Measurements from ENCODE around the gene CHMP1B.

The CHMP1B gene

DNA sequence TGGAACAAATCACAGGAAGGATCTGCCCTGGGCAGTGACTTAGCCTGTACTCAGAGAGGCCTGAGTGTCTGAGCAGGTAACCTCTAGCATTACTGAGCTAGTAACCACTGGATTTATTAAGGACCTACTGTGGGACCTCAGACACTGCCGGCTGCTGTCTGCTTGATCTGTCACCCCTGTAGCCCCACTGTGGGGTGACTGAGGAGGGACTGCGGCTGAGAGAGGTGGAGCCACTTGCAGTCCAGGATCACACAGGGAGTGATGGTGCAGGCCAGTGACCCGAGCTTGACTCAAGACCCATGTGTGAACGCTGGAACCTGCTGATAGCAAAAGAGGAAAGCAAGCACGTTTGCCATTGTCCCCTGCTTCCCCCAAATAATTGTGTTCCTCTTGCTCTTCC is 15.6 kb downstream of the CHMP1B start:
- Histone ChIP-seq H3K27ac (replicated peaks) (no peak overlapping the region), H3K4me3 (replicated peaks; ENCODE audit: insufficient read depth, low read length) (no peak overlapping the region), H3K27me3 (ENCODE audit: insufficient read depth, poor library complexity, severe bottlenecking) (peaks cover 7% of the 10 kb centered on the region)
- no peak for DNase-seq (ENCODE audit: low read depth in 1 of 2, low spot score in 1 of 2)
- TF ChIP-seq POLR2AphosphoS5 (IDR thresholded peaks at IDR 0.05; ENCODE audit: low read depth) (no peak), SPI1 (IDR thresholded peaks at IDR 0.05; ENCODE audit: borderline replicate concordance, low read depth) (no peak), GABPA (IDR thresholded peaks at IDR 0.05; ENCODE audit: low read depth) (no peak)

DNA sequence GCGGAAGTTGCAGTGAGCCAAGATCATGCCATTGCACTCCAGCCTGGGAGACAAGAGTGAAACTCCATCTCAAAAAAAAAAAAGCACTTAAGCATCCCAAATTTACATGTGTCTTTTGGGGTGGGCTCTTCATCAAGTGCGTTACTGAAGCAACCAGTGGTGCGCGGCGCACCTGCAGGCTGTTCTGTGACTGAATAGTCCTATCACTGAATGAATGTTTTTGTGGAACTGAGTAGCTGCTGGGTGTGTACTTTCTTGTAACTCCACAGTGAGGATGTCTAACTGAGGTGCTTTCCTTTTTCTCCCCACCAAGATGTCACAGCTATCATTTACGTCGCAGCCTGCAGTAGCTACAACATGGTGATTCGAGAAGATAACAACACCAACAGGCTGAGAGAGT is 17.0 kb downstream of the CHMP1B start:
- Histone ChIP-seq H3K4me3 (replicated peaks; ENCODE audit: insufficient read depth, low read length) (no peak overlapping the region), H3K27me3 (ENCODE audit: insufficient read depth, poor library complexity, severe bottlenecking) (peaks cover 12% of the 10 kb centered on the region), H3K27ac (replicated peaks) (no peak overlapping the region)
- TF ChIP-seq, protein P1, sequence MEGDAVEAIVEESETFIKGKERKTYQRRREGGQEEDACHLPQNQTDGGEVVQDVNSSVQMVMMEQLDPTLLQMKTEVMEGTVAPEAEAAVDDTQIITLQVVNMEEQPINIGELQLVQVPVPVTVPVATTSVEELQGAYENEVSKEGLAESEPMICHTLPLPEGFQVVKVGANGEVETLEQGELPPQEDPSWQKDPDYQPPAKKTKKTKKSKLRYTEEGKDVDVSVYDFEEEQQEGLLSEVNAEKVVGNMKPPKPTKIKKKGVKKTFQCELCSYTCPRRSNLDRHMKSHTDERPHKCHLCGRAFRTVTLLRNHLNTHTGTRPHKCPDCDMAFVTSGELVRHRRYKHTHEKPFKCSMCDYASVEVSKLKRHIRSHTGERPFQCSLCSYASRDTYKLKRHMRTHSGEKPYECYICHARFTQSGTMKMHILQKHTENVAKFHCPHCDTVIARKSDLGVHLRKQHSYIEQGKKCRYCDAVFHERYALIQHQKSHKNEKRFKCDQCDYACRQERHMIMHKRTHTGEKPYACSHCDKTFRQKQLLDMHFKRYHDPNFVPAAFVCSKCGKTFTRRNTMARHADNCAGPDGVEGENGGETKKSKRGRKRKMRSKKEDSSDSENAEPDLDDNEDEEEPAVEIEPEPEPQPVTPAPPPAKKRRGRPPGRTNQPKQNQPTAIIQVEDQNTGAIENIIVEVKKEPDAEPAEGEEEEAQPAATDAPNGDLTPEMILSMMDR (IDR thresholded peaks at IDR 0.05; ENCODE audit: insufficient read depth, low read length), result no peak
- no peak for TF ChIP-seq REST (IDR thresholded peaks at IDR 0.05; ENCODE audit: insufficient replicate concordance, low read depth)
- no peak for TF ChIP-seq POLR2AphosphoS5 (IDR thresholded peaks at IDR 0.05; ENCODE audit: low read depth)
- no peak for TF ChIP-seq SPI1 (IDR thresholded peaks at IDR 0.05; ENCODE audit: borderline replicate concordance, low read depth)
- TF ChIP-seq GABPA (IDR thresholded peaks at IDR 0.05; ENCODE audit: low read depth), result no peak
- DNase-seq (ENCODE audit: low read depth in 1 of 2, low spot score in 1 of 2), result no peak

GRCh38 chr18:11871501-11871900 is 20.3 kb downstream of the CHMP1B start:
- Histone ChIP-seq H3K4me3 (replicated peaks; ENCODE audit: insufficient read depth, low read length) (no peak overlapping the region), H3K27ac (replicated peaks) (no peak overlapping the region), H3K27me3 (ENCODE audit: insufficient read depth, poor library complexity, severe bottlenecking) (peaks cover 12% of the 10 kb centered on the region)
- TF ChIP-seq POLR2AphosphoS5 (IDR thresholded peaks at IDR 0.05; ENCODE audit: low read depth) (no peak), REST (IDR thresholded peaks at IDR 0.05; ENCODE audit: insufficient replicate concordance, low read depth) (no peak), SPI1 (IDR thresholded peaks at IDR 0.05; ENCODE audit: borderline replicate concordance, low read depth) (no peak), GABPA (IDR thresholded peaks at IDR 0.05; ENCODE audit: low read depth) (no peak)
- TF ChIP-seq, protein P1 (IDR thresholded peaks at IDR 0.05; ENCODE audit: insufficient read depth, low read length), result no peak
- no peak for DNase-seq (ENCODE audit: low read depth in 1 of 2, low spot score in 1 of 2)

GRCh38 chr18:11872479-11873136 is 21.4 kb downstream of the CHMP1B start:
- H3K4me3 ChIP-seq (replicated peaks; ENCODE audit: insufficient read depth, low read length), result no peak overlapping the region
- peak in 1 of 2 experiments; percentile 51 for DNase-seq (ENCODE audit: low read depth in 1 of 2, low spot score in 1 of 2)
- H3K27me3 ChIP-seq (ENCODE audit: insufficient read depth, poor library complexity, severe bottlenecking), result peaks cover 12% of the 10 kb centered on the region
- TF ChIP-seq, protein P1 (IDR thresholded peaks at IDR 0.05; ENCODE audit: insufficient read depth, low read length), result peak; percentile 51
- no peak for TF ChIP-seq GABPA (IDR thresholded peaks at IDR 0.05; ENCODE audit: low read depth)
- no peak overlapping the region for H3K27ac ChIP-seq (replicated peaks)
